Subcutaneous abdominal adipose tissue (tissue), 5 donors: ENCODE measurements around the gene FDPS.
"Not testable (repeated sequence)": the region's sequence is repeated elsewhere in the genome, so short reads cannot be mapped to it uniquely, and the experiment has no call there.

Experiments used
- H3K27ac ChIP-seq: one replicate; pipeline ENCODE4 v1.7.0; 2013; ENCODE audit warnings: low read depth, mild to moderate bottlenecking, inconsistent platforms, low read length, moderate library complexity
- H3K27me3 ChIP-seq, 5 donors: one replicate each; pipeline ENCODE4 v1.7.0; 2013; ENCODE audit warnings: low read length in 5 of 5, inconsistent platforms in 1 of 5; ENCODE audit not compliant: control insufficient read depth in 5 of 5, insufficient read depth in 4 of 5
- H3K36me3 ChIP-seq, 5 donors: one replicate each; pipeline ENCODE4 v1.7.0; 2013; ENCODE audit warnings: low read length in 5 of 5; ENCODE audit not compliant: control insufficient read depth in 5 of 5, insufficient read depth in 5 of 5
- H3K4me1 ChIP-seq, 5 donors: one replicate each; pipeline ENCODE4 v1.7.0; 2013; ENCODE audit warnings: low read length in 5 of 5, mild to moderate bottlenecking in 3 of 5, moderate library complexity in 1 of 5; ENCODE audit not compliant: control insufficient read depth in 5 of 5, insufficient read depth in 5 of 5
- H3K4me3 ChIP-seq, 5 donors: one replicate each; pipeline ENCODE4 v1.7.0; 2013; ENCODE audit warnings: low read length in 5 of 5, low read depth in 1 of 5
- H3K9ac ChIP-seq, 5 donors: one replicate each; pipeline ENCODE4 v1.7.0; 2013; ENCODE audit warnings: low read length in 5 of 5, mild to moderate bottlenecking in 4 of 5, moderate library complexity in 3 of 5
- H3K9me3 ChIP-seq, 5 donors: one replicate each; pipeline ENCODE4 v1.7.0; 2013; ENCODE audit warnings: low read length in 5 of 5; ENCODE audit not compliant: control insufficient read depth in 5 of 5
- donor health status: healthy.
- donor health status: healthy.
- donor health status: healthy.
- donor health status: healthy.
- donor health status: healthy.

Gene FDPS

DNA sequence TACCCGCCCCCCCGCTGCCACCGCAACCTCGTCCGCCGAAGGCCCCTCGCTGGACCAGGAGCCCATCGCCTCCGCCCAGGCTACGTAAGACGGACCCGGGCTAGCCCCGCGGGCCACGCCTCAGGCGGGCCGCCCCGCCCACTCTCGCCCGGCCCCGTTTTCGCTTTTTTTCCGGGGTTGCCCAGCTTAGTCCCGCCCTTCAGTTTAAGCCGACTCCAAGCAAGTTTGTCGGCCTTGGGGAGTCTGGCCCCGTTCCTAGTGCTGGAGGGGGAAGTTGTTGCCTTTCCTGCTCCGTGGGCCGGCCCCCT, 15.0 kb downstream of the FDPS start:
- H3K36me3 ChIP-seq = peaks cover 3 to 31% (median 24%) of the 10 kb centered on the region in 5 donors
- peaks cover 12 to 56% (median 49%) of the 10 kb centered on the region in 5 donors for H3K4me1 ChIP-seq
- peak overlapping the region; percentile 82 for H3K27ac ChIP-seq

DNA sequence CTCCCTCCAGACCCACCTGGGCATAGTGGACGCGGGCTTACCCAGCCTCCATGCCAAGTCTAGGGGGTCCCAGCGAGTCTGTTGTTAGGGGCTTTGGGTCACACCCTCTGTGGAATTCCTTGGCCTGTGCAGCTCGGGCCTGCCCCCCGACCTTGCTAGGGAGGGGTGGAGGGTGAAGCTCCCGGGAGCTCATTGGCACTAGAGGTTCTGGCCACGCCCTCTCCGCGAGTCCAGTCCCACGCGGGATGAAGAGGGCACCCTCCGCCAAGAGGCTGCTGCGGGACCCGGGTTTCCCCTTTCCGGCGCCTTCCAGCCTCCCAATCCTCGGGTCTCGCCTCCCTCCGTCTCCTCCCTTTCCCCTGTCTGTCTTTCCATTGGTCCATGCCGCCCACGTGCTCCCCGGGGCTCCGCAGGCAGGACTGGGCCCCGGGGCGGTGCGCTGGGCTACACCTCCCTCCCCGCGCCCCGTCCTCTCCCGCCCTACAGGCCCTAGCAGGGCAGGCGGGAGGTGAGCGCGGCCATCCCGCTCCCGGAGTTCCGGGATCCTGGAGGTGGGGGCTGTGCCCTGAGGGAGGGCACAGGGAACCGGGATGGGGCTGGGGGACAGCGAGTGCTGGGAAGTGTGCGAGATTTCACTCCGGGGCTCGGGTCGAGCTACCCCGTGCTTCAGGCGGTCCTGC, 15.5 kb downstream of the FDPS start:
- H3K4me1 ChIP-seq = peaks cover 12 to 56% (median 49%) of the 10 kb centered on the region in 5 donors

More for the DNA sequence above, 15.0 kb downstream of the FDPS start:
- H3K4me3 ChIP-seq = peak overlapping the region; percentile 75 to 92 (median 85)
- no peaks in the 10 kb centered on the region for H3K27me3 ChIP-seq
- H3K9ac ChIP-seq = peak overlapping the region; percentile 22 to 93 (median 87)
- no peaks in the 10 kb centered on the region for H3K9me3 ChIP-seq

DNA sequence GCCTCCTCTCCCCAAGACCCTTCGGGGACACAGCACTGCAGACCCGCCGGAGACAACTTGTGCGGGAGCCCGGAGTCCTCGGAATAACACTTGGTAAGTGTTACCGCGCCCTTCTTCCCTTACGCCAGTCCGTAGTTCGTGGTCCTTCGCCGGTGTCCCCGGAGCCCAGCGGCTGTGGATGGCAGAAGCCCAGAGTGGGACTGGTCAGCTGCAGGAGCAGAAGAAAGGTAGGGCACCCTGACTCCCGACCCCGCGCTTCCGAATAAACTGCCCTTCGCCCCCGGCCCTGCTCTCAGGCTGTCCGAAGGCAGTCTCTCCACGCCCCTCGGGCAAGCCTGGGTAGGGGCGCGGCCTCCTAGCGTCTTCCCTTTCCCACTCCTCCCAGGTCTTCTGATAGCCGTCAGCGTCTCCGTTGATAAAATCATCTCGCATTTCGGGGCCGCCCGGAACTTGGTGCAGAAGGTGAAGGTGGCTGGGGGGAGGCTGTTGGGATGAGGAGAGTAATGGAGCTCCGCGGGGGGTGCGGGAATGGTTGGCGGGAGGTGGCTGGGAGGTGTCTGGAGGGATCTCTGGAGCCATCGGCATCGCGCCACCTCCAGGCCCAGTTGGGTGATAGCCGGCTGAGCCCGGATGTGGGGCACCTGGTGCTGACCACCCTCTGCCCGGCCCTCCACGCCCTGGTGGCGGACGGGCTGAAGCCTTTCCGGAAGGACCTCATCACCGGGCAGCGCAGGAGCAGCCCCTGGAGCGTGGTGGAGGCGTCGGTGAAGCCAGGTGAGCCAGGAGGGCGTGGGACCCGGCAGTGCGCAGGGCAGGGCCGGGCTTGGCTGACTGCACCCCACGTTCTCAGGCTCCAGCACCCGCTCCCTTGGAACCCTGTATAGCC, 16.3 kb downstream of the FDPS start:
- Histone ChIP-seq H3K36me3 (peaks cover 3 to 30% (median 25%) of the 10 kb centered on the region in 5 donors), H3K27ac (peak overlapping the region; percentile 82), H3K4me1 (peaks cover 12 to 56% (median 46%) of the 10 kb centered on the region in 5 donors), H3K4me3 (peak overlapping the region; percentile 74 to 92 (median 85)), H3K9me3 (no peaks in the 10 kb centered on the region), H3K9ac (peak overlapping the region in 4 of 5 donors; percentile 75 to 93 (median 90)), H3K27me3 (no peaks in the 10 kb centered on the region)

More for the DNA sequence above, 15.5 kb downstream of the FDPS start:
- Histone ChIP-seq H3K9me3 (no peaks in the 10 kb centered on the region), H3K27me3 (no peaks in the 10 kb centered on the region), H3K27ac (peak overlapping the region; percentile 82), H3K4me3 (peak overlapping the region; percentile 75 to 92 (median 85)), H3K9ac (peak overlapping the region; percentile 22 to 93 (median 87)), H3K36me3 (peaks cover 3 to 26% (median 22%) of the 10 kb centered on the region in 5 donors)

DNA sequence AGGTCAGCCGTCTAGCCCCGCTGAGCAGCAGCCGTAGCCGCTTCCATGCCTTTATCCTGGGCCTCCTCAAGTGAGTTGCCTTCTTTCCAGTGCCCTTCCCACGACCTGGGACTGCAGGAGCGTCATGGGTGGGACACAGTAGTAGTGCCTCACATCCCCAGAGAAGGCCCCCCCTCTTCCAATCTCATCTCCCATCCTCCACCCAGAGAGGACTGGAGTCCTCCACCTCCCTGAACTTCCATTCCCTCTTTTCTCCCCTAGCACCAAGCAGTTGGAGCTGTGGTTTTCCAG, 16.9 kb downstream of the FDPS start:
- Histone ChIP-seq H3K36me3 (peaks cover 3 to 36% (median 31%) of the 10 kb centered on the region in 5 donors), H3K9ac (peak overlapping the region in 3 of 5 donors; percentile 75 to 92 (median 87)), H3K27ac (peak overlapping the region; percentile 82)

DNA sequence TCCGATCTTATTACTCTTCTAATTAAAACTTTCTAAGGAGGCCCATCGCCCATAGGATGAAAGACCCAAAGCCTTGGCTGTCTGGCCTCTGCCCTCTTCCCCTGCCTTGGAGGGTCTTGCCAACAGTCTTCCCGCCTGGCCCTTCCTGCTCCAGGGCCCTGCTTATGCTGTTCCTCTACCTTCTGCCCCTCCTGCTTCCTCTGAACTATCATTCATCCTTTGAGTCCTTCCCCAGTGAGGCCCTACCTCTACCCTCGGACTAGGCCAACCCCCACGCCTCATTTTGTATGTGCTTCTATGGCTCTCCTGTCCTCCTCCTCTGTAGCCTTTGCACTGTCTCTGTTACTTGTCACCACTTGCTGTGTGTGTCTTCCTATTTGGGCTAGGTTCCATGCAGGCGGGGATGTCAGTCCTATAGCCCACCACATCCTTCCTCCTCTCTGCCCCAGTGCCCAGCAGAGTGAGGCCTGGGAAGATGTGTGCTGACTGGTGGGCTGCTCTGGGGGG, 17.4 kb downstream of the FDPS start:
- Histone ChIP-seq H3K36me3 (peaks cover 4 to 42% (median 36%) of the 10 kb centered on the region in 5 donors), H3K4me1 (peaks cover 8 to 47% (median 35%) of the 10 kb centered on the region in 5 donors), H3K27me3 (no peaks in the 10 kb centered on the region), H3K9ac (peak overlapping the region in 1 of 5 donors; percentile 92), H3K4me3 (no peak overlapping the region), H3K27ac (peak overlapping the region; percentile 82), H3K9me3 (no peaks in the 10 kb centered on the region)

More for the DNA sequence above, 16.9 kb downstream of the FDPS start:
- H3K9me3 ChIP-seq = no peaks in the 10 kb centered on the region
- H3K4me1 ChIP-seq = peaks cover 8 to 50% (median 40%) of the 10 kb centered on the region in 5 donors
- peak overlapping the region in 4 of 5 donors; percentile 13 to 92 (median 85) for H3K4me3 ChIP-seq
- H3K27me3 ChIP-seq = no peaks in the 10 kb centered on the region

DNA sequence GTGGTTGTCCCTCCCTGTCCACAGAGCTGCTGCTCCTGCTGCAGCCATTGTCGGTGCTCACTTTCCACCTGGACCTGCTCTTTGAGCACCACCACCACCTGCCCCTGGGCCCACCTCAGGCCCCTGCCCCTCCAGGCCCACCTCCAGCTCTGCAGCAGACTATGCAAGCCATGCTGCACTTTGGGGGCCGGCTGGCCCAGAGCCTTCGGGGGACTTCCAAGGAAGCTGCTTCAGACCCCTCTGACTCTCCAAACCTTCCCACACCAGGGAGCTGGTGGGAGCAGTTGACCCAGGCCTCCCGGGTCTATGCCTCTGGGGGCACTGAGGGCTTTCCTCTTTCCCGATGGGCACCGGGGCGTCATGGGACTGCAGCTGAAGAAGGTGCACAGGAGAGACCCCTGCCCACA, 18.0 kb downstream of the FDPS start:
- Histone ChIP-seq H3K9ac (no peak overlapping the region), H3K36me3 (peaks cover 5 to 47% (median 40%) of the 10 kb centered on the region in 5 donors), H3K9me3 (no peaks in the 10 kb centered on the region), H3K4me1 (peaks cover 4 to 43% (median 29%) of the 10 kb centered on the region in 5 donors), H3K4me3 (no peak overlapping the region), H3K27ac (no peak overlapping the region), H3K27me3 (no peaks in the 10 kb centered on the region)

DNA sequence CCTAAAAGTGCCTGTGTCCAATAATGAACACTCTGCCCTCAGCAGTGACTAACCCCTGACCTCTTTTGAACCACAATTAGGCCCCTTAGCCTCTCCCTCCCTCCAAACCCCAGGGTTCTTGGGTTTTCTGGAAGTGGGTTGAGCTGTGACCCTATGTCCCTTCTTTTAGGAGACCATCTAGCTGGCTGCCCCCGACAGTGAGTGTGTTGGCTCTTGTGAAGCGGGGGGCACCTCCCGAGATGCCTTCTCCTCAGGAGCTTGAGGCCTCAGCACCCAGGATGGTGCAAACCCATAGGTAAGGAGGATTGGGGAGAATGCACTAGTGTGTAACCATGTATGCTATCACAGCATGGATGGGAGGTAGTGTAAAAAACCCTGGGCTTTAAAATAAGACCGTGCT, 19.3 kb downstream of the FDPS start:
- peaks cover 5 to 48% (median 40%) of the 10 kb centered on the region in 5 donors for H3K36me3 ChIP-seq

DNA sequence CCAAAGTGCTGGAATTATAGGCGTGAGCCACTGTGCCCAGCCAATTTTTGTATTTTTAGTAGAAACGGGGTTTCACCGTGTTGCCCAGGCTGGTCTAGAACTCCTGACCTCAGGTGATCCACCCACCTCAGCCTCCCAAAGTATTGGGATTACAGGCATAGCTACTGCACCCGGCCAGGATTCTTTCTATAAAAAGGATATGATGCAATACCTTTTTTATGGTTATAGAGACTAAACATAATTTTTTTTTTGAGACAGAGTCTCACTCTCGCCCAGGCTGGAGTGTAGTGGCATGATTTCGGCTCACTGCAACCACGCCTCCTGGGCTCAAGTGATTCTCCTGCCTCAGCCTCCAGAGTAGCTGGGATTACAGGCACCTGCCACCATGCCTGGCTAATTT, 20.2 kb downstream of the FDPS start:
- H3K9ac ChIP-seq, H3K4me3 ChIP-seq, H3K27me3 ChIP-seq, H3K9me3 ChIP-seq, H3K27ac ChIP-seq: not testable (repeated sequence)
- Histone ChIP-seq H3K36me3 (peaks cover 10 to 55% (median 40%) of the 10 kb centered on the region in 5 donors), H3K4me1 (peaks cover 0 to 27% (median 16%) of the 10 kb centered on the region in 5 donors)

More for the DNA sequence above, 19.3 kb downstream of the FDPS start:
- H3K4me1 ChIP-seq = peaks cover 0 to 31% (median 19%) of the 10 kb centered on the region in 5 donors
- no peak overlapping the region for H3K4me3 ChIP-seq
- H3K9ac ChIP-seq = peak overlapping the region in 1 of 5 donors; percentile 13
- H3K27ac ChIP-seq = no peak overlapping the region
- no peaks in the 10 kb centered on the region for H3K27me3 ChIP-seq
- no peaks in the 10 kb centered on the region for H3K9me3 ChIP-seq

DNA sequence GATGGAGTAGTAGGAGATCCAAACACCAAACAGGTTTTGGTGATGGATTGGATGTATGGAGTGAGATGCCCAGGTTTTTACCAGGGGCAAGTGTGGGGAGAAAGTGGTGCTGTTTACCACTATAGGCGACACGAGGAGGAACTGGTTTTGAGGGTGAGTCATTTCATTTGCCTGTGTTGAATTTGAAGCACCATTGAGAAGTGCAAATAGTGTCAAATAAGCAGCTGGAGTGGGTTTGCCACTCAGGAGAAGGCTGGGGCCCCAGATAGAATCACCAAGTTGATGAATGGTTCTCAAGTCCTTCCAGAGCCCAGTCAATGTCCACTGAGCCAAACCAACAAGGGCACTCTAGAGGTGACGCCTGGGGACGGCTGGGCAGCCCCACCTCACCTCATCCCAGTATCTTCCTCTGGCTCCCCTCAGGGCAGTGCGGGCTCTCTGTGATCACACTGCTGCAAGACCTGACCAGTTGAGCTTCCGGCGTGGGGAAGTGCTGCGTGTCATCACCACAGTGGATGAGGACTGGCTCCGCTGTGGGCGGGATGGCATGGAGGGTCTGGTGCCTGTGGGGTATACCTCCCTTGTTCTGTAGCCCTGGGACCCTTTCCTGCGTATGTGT, 21.4 kb downstream of the FDPS start:
- Histone ChIP-seq H3K36me3 (peaks cover 13 to 64% (median 45%) of the 10 kb centered on the region in 5 donors), H3K27ac (no peak overlapping the region), H3K9me3 (no peaks in the 10 kb centered on the region), H3K4me1 (peaks cover 0 to 17% (median 7%) of the 10 kb centered on the region in 5 donors), H3K4me3 (no peak overlapping the region), H3K27me3 (no peaks in the 10 kb centered on the region), H3K9ac (no peak overlapping the region)
